Measurements from ENCODE around the gene ABCB9.

- TF ChIP-seq CTCF (IDR thresholded peaks at IDR 0.05): no peak
- TF ChIP-seq POLR2A (IDR thresholded peaks at IDR 0.05): no peak
Measured at GRCh38 chr12:122888232-122888752, 78.0 kb downstream of the ABCB9 start.
